Lung microvascular endothelial cell (primary cell): ENCODE data around the gene FLYWCH1. TPM values are rescaled to one million over a fixed set of nuclear protein-coding genes. Genes with fewer than 3 reads are reported as not detected.

Source experiments
- DNase-seq, 2 donors: peaks; one replicate each; pipeline versions ENCODE4 v3.0.0 to v3.0.0-alpha.2; 2010; ENCODE audit warnings: low read depth in 2 of 2
- total RNA-seq: library from RNA; depleted of rRNA; stranded (reverse); fragments of >200 nt; gene quantifications from 2 replicates; pipeline ENCODE4 v1.2.1, GENCODE V29; 2014

Gene FLYWCH1
- total RNA-seq, 1 donor from 2014 or later = 17.9 TPM

- no peak for DNase-seq
These were observed 42.2 kb downstream of the FLYWCH1 start for GRCh38 chr16:2953706-2954627.

DNA sequence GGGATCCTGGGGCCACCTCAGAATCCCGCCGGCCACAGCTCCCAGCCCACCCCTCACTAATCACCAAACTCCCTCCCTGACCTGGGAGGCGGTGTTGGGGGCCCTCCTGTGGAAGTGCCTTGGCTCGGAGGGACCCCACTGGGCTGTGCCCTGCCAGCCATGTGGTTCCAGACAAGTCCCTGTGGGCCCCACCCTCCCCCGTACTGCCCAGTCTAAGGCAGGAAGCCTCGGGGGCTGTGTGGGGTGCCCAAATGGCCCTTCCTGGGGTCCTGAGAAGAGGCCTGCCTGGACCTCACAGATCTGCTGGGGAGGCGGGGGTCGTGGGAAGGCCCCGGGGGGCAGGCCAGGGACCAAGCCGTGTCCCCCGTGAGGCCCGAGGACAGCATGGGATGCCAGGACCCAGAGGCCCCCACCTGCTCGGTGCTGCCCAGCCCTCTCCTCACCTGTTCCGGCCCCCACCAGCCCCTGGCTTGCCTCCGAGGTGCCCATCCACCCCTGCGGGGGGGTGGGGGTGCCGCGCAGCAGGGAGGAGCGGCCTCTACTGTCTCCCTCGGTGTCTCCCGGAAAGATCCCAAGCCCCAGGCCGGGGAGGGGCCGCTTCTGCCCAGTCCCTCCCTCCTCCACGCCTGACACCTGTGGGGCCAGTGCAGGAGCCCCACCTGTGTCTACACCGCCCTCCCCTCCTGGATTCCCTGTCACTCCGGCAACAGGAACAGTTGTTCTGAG lies 43.1 kb downstream of the FLYWCH1 start:
- DNase-seq = no peak

- no peak for DNase-seq
These were observed 43.7 kb downstream of the FLYWCH1 start for GRCh38 chr16:2955438-2955778.

GRCh38 chr16:2955779-2956578 lies 44.2 kb downstream of the FLYWCH1 start:
- no peak for DNase-seq

DNA sequence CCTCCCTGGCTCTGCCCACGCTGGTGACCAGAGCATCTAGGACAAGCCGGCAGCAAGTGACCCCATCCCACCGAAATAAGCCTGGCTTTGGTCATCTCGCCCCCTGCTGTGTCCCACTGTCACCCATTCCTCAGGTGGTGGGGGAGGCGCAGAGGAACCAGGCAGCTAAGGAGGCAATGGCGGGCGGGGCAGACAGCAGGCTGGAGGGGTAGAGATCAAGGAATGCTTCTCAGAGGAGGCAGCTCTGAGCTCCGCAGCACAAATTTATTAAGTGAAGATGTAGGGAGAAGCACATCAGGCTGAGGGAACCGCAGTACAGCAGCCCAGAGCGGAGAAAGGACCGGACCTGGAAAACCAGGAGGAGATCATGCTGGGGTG lies 44.8 kb downstream of the FLYWCH1 start:
- no peak for DNase-seq

DNA sequence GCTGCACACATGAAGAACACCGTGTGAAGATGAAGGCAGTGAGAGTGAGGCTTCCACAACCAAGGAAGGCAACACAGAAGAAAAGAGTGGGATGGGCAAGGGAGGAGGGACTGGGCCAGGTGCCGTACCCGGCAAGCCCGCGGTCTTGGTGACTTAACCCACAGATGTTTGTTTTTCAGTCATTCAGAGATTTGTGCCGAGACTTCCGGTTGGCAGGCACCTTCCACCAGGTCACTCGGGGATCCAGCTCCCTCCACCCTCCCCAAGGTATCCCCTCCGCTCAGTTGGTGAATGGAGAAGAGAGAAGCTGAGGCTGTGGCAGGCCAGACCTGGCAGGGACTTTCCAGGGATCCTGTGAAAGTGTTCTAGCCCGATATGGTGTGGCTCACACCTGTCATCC lies 47.5 kb downstream of the FLYWCH1 start:
- no peak for DNase-seq

- DNase-seq = no peak
These were observed 48.7 kb downstream of the FLYWCH1 start for GRCh38 chr16:2960183-2961010.

DNA sequence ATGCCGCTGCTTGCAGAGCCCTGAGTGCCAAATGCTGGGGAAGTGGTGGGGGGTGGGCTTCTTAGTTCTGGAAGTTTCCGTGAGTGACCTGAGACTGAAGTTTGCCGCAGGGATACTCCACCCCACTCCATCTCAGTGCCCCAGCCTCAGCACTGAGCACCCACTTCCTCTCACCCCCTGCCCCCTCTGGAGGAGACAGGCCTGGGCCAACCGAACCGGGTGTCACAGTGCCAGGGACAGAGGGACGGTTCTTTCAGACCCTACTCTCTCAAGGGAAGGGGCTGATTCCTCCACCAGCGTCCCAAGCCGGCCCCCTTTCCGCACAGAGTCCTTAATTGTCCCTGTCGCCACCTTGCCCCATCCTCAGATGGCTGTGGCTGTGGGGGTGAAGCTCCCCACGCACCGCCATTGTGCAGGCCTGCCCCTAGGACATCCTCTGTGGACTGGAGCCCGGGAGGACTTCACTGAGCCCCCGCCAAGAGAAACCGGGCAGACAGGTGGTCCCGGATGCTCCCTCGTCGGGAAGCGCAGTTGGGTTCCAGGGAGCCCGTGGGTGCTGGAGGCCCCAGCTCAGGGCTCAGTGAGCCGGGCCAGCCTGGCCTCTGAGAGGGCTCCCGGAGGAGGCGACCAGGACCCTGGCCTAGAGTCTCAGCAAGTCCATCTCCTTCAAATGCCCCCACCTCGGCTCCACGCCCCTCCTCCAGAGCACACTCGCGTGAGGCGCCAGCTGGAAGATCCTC lies 50.8 kb downstream of the FLYWCH1 start:
- no peak for DNase-seq

GRCh38 chr16:2963074-2963722 lies 51.5 kb downstream of the FLYWCH1 start:
- DNase-seq = no peak

- DNase-seq = no peak
These were observed 52.2 kb downstream of the FLYWCH1 start, which contains the start of gene KREMEN2 for GRCh38 chr16:2963723-2964474. KREMEN2 (plus strand) TSS chr16:2964275; CDS start chr16:2964521, 246 bp downstream.

GRCh38 chr16:2964475-2965336 lies 53.0 kb downstream of the FLYWCH1 start:
- DNase-seq = no peak

- no peak for DNase-seq
These were observed 54.5 kb downstream of the FLYWCH1 start for GRCh38 chr16:2966043-2966807.

DNA sequence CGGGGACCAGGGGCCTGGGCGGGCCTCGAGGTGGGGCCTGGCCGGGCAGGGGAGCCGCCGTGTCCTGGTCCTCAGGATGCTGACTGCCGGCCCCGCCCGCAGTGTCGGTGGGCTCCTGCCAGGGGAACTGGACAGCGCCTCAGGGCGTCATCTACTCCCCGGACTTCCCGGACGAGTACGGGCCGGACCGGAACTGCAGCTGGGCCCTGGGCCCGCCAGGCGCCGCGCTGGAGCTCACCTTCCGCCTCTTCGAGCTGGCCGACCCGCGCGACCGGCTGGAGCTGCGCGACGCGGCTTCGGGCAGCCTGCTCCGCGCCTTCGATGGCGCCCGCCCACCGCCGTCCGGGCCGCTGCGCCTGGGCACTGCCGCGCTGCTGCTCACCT lies 55.1 kb downstream of the FLYWCH1 start:
- no peak for DNase-seq

- no peak for DNase-seq
These were observed 55.5 kb downstream of the FLYWCH1 start for GRCh38 chr16:2967211-2967631.

DNA sequence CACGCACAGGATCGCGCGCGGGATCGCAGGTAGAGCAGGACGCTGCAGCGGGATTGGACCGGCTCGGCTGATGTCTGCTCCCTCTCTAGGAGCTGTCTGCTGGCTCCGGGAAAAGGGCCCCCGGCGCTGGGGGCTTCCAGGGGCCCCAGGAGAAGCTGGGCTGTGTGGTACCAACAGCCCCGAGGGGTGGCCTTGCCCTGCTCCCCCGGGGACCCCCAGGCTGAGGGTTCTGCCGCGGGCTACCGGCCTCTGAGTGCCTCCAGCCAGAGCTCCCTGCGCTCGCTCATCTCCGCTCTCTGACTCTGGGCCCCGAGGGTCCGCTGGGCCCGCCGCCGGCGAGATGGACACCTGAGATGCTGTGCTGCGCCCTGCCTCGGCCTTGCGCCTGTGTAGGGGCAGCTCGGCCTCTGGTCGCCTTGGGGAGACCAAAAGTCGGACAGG lies 56.0 kb downstream of the FLYWCH1 start:
- DNase-seq = no peak

DNA sequence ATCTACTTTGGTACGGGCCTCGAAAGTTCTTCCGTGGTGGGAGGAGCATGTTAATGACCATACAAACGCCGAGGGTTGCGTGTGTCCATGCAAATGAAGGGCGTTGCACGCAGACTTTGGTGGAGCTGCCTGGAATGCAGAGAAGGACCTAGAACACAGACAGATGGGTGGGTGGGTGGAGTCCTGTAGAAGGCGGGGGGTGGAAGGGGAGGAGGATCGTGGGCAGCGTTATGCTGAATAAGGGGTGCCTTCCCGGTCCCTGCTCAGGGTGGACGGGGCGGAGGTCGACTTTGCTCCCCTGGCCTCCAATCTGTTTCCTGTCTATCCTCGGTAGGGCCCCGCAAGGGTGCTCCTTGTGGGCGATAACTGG lies 56.6 kb downstream of the FLYWCH1 start:
- no peak for DNase-seq
